Sigmoid colon (tissue), 7 donors: ENCODE results near the gene MRGPRX3. TPM values are rescaled to one million over a fixed set of nuclear protein-coding genes. Genes with fewer than 3 reads are reported as not detected.

Experiments
- DNase-seq: peaks from one replicate; pipeline ENCODE4 v3.0.0-alpha.2; 2019
- H3K27ac ChIP-seq, 4 donors: fragments of 200-600 bp; sonication (generic); one replicate each; pipeline ENCODE4 v1.5.1; 2016 to 2019; ENCODE audit warnings: mild to moderate bottlenecking in 1 of 4
- H3K27me3 ChIP-seq, 3 donors: fragments of 200-600 bp; sonication (generic); one replicate each; pipeline ENCODE4 v1.5.1; 2019; ENCODE audit warnings: mild to moderate bottlenecking in 1 of 3
- H3K36me3 ChIP-seq, 4 donors: fragments of 200-600 bp; sonication (generic); one replicate each; pipeline ENCODE4 v1.5.1; 2016 to 2019
- H3K4me1 ChIP-seq, 4 donors: fragments of 200-600 bp; sonication (generic); one replicate each; pipeline ENCODE4 v1.5.1; 2017 to 2019
- H3K4me3 ChIP-seq, 4 donors: fragments of 200-600 bp; sonication (generic); one replicate each; pipeline ENCODE4 v1.5.1; 2017 to 2019; ENCODE audit warnings: mild to moderate bottlenecking in 2 of 4, moderate library complexity in 1 of 4
- H3K9me3 ChIP-seq, 4 donors: fragments of 200-600 bp in 3 of 4; sonication (generic) in 3 of 4; one replicate each; pipeline versions ENCODE4 v1.5.1 to v1.6.1; 2013 to 2019
- CTCF ChIP-seq, 4 experiments: fragments of 450-650 bp in 3 of 4; fragments of 200-600 bp in 1 of 4; IDR thresholded peaks; one replicate each; pipeline ENCODE4 v1.5.1; 2016 to 2019; ENCODE audit warnings: antibody characterized with exemption in 4 of 4, mild to moderate bottlenecking in 3 of 4, moderate library complexity in 2 of 4
- EP300 ChIP-seq, 4 donors: sonication (generic); formaldehyde crosslinking; IDR thresholded peaks; one replicate each; pipeline ENCODE4 v1.6.1; 2017; ENCODE audit warnings: antibody characterized with exemption in 4 of 4
- POLR2A ChIP-seq, 2 donors: fragments of 450-650 bp; IDR thresholded peaks; one replicate each; pipeline ENCODE4 v1.6.1; 2016; ENCODE audit warnings: antibody characterized with exemption in 2 of 2, mild to moderate bottlenecking in 2 of 2, moderate library complexity in 2 of 2
- POLR2AphosphoS5 ChIP-seq, 4 donors: sonication (generic); formaldehyde crosslinking; IDR thresholded peaks; one replicate each; pipeline ENCODE4 v1.6.1; 2017; ENCODE audit warnings: antibody characterized with exemption in 4 of 4
- WGBS, 2 donors: extraction: QIAGEN DNeasy Blood & Tissue Kit; methylation state at CpG; one replicate each; pipeline ENCODE4 v1.1.7; 2013; 5-methylcytosine and 5-hydroxymethylcytosine counted together
- intact Hi-C: fragments of 100-400 bp; cut with DNase I; formaldehyde crosslinking; loops from one replicate; pipeline ENCODE4 v1.15.1; 2023
- polyA plus RNA-seq, 3 donors: library from polyadenylated mRNA; stranded (reverse); fragments of 200-250 nt; gene quantifications; one replicate each; pipeline ENCODE4 v1.2.3, GENCODE V29; 2013
- total RNA-seq, 4 donors: library from RNA; depleted of rRNA; stranded (reverse); fragments of >200 nt; gene quantifications; one replicate each; pipeline ENCODE4 v1.1.0, GENCODE V29; 2016
- donor health status: healthy with polysubstance abuse.
- donor health status: Bipolar disorder and iron deficiency.
- donor health status: healthy.

The MRGPRX3 gene
- total and polyA plus RNA-seq, 7 donors = not detected

- Histone ChIP-seq H3K27me3 (no peaks in the 10 kb centered on the region), H3K27ac (no peak overlapping the region), H3K4me3 (no peak overlapping the region), H3K4me1 (peaks cover 0 to 15% (median 12%) of the 10 kb centered on the region in 4 donors), H3K36me3 (peaks cover 0 to 47% (median 11%) of the 10 kb centered on the region in 4 donors), H3K9me3 (no peaks in the 10 kb centered on the region)
- 36 to 53% methylated on average over 6 of the region's 6 CpGs for WGBS, 2 donors
- TF ChIP-seq CTCF (IDR thresholded peaks at IDR 0.05) (no peak), POLR2AphosphoS5 (IDR thresholded peaks at IDR 0.05) (no peak), EP300 (IDR thresholded peaks at IDR 0.05) (no peak), POLR2A (IDR thresholded peaks at IDR 0.05) (no peak)
- no peak for DNase-seq
- intact Hi-C loops = loop anchor here (10.0 kb wide), 1 partner anchor 224 kb away; the partner anchor contains the start of genes GTF2H1 and HPS5
Measured at GRCh38 chr11:18100926-18101656, 31.3 kb upstream of the MRGPRX3 start.

GRCh38 chr11:18105086-18105801 is 27.1 kb upstream of the MRGPRX3 start:
- H3K4me1 ChIP-seq = peaks cover 0 to 22% (median 12%) of the 10 kb centered on the region in 4 donors
- no peak for DNase-seq
- H3K9me3 ChIP-seq = no peaks in the 10 kb centered on the region
- WGBS, 2 donors = 23 to 24% methylated on average over 29 of the region's 29 CpGs
- H3K36me3 ChIP-seq = peaks cover 0 to 35% (median 4%) of the 10 kb centered on the region in 4 donors
- peak overlapping the region; percentile 73 to 85 (median 82) for H3K4me3 ChIP-seq
- intact Hi-C loops = loop anchor here (10.0 kb wide), 1 partner anchor 220 kb away; the partner anchor contains the start of genes GTF2H1 and HPS5
- TF ChIP-seq POLR2AphosphoS5 (IDR thresholded peaks at IDR 0.05) = no peak
- no peak for TF ChIP-seq EP300 (IDR thresholded peaks at IDR 0.05)
- TF ChIP-seq POLR2A (IDR thresholded peaks at IDR 0.05) = no peak
- peak overlapping the region; percentile 55 to 75 (median 72) for H3K27ac ChIP-seq
- H3K27me3 ChIP-seq = no peaks in the 10 kb centered on the region

- 4 to 6% methylated on average over 48 of the region's 48 CpGs for WGBS, 2 donors
- peak; percentile 89 for DNase-seq
- intact Hi-C loops = loop anchor here (2.0 to 10.0 kb wide), 2 partner anchors 93 to 219 kb away; partner anchors contain the start of genes GTF2H1, HPS5 and SERGEF
- H3K4me3 ChIP-seq = peak within 1 kb of the TSS; percentile 73 to 85 (median 82)
- TF ChIP-seq POLR2AphosphoS5 (IDR thresholded peaks at IDR 0.05) = peak; percentile 61 to 88 (median 80)
- TF ChIP-seq POLR2A (IDR thresholded peaks at IDR 0.05) = peak; percentile 37 to 43
- TF ChIP-seq CTCF (IDR thresholded peaks at IDR 0.05) = peak; percentile 18 to 41 (median 37)
- TF ChIP-seq EP300 (IDR thresholded peaks at IDR 0.05) = no peak
- H3K9me3 ChIP-seq = no peaks in the 10 kb centered on the region
- H3K27me3 ChIP-seq = no peaks in the 10 kb centered on the region
- H3K36me3 ChIP-seq = peaks cover 0 to 28% (median 4%) of the 10 kb centered on the region in 4 donors
- H3K4me1 ChIP-seq = peaks cover 0 to 22% (median 12%) of the 10 kb centered on the region in 4 donors
- peak within 1 kb of the TSS; percentile 55 to 75 (median 72) for H3K27ac ChIP-seq
Measured at GRCh38 chr11:18105802-18106574, 26.4 kb upstream of the MRGPRX3 start, which contains the start of gene SAAL1. Gene SAAL1, minus strand, starts transcription at chr11:18106082. Its CDS starts 41 bp downstream, at chr11:18106041.

- intact Hi-C loops = loop anchor here (2.0 to 10.0 kb wide), 2 partner anchors 94 to 218 kb away; partner anchors contain the start of genes GTF2H1, HPS5 and SERGEF
- no peak for DNase-seq
- peaks cover 0 to 22% (median 12%) of the 10 kb centered on the region in 4 donors for H3K4me1 ChIP-seq
- peak overlapping the region in 2 of 4 donors; percentile 73 to 85 for H3K4me3 ChIP-seq
- no peaks in the 10 kb centered on the region for H3K27me3 ChIP-seq
- no peak overlapping the region for H3K27ac ChIP-seq
- no peaks in the 10 kb centered on the region for H3K9me3 ChIP-seq
- WGBS, 2 donors = 83 to 87% methylated on average over 9 of the region's 9 CpGs
- TF ChIP-seq CTCF (IDR thresholded peaks at IDR 0.05) = no peak
- TF ChIP-seq POLR2AphosphoS5 (IDR thresholded peaks at IDR 0.05) = no peak
- no peak for TF ChIP-seq POLR2A (IDR thresholded peaks at IDR 0.05)
- TF ChIP-seq EP300 (IDR thresholded peaks at IDR 0.05) = no peak
- peaks cover 0 to 21% (median 4%) of the 10 kb centered on the region in 4 donors for H3K36me3 ChIP-seq
Measured at GRCh38 chr11:18106688-18107087, 25.7 kb upstream of the MRGPRX3 start.
